Urinary bladder (tissue), 2 donors: ENCODE measurements around the gene NAA35. TPM values are rescaled to one million over a fixed set of nuclear protein-coding genes. Genes with fewer than 3 reads are reported as not detected.

Experiments
- polyA plus RNA-seq: library from polyadenylated mRNA; stranded (reverse); fragments of 200-250 nt; gene quantifications from one replicate; pipeline ENCODE4 v1.2.3, GENCODE V29; 2013
- total RNA-seq: library from RNA; depleted of rRNA; stranded (reverse); fragments of >200 nt; gene quantifications from one replicate; pipeline ENCODE4 v1.2.3, GENCODE V29; 2014
- donor health status: healthy.

Gene NAA35
- total and polyA plus RNA-seq, 2 donors: 11.2 to 43.8 TPM

Other genes with a start within 250 kb of the NAA35 start
- gene AGTPBP1, start 199.2 kb upstream of the NAA35 start, total RNA-seq: 31.3 TPM
- gene AGTPBP1, start 199.2 kb upstream of the NAA35 start, polyA plus RNA-seq: 5.5 TPM
- 37.4 TPM for gene GOLM1, start 158.4 kb downstream of the NAA35 start, total RNA-seq
- 22.4 TPM for gene GOLM1, start 158.4 kb downstream of the NAA35 start, polyA plus RNA-seq